ENCODE data around the gene KRTAP20-3. TPM values are rescaled to one million over a fixed set of nuclear protein-coding genes. Genes with fewer than 3 reads are reported as not detected.

Gene KRTAP20-3
- total and polyA plus RNA-seq, 10 of the 15 experiments (the other 5 are each of a cell fraction or from before 2014, with no cell fraction given): not detected

- no peaks in the 10 kb centered on the region for H3K79me2 ChIP-seq (ENCODE audit: control insufficient read depth, insufficient read depth, low read length)
- H2AFZ ChIP-seq (ENCODE audit: control insufficient read depth, low read depth, low read length): no peak overlapping the region
- no peaks in the 10 kb centered on the region for H3K36me3 ChIP-seq (ENCODE audit: control insufficient read depth in 2 of 2, insufficient read depth in 2 of 2, low read length in 1 of 2)
- intact Hi-C loops (cut with micrococcal nuclease; ENCODE audit: unreplicated experiment) (no loop called here), in situ Hi-C loops (cut with MboI) (no loop called here)
- no TSS peak for BruUV-seq (replicated peaks)
- H3K27me3 ChIP-seq (replicated peaks in 1 of 2; ENCODE audit: control insufficient read depth in 2 of 2, insufficient read depth in 2 of 2, low read length in 1 of 2): no peaks in the 10 kb centered on the region
- WGBS (ENCODE audit: insufficient coverage, insufficient replicate concordance, low lambda C conversion rate, missing lambda C conversion rate): 0% methylated on average over 1 of the region's 1 CpG
- ChIA-PET POLR2A (no interaction called here), RAD21 (ENCODE audit: unreplicated experiment) (no interaction called here), CTCF (no interaction called here), SMC1A (ENCODE audit: uncharacterized antibody, unreplicated experiment) (interaction anchor here (1.4 kb wide), 1 partner anchor 141 kb away, joined by 3 read pairs; no protein-coding TSS in a partner anchor)
- H3K9me3 ChIP-seq (replicated peaks; ENCODE audit: control insufficient read depth, insufficient read depth, low read length): no peaks in the 10 kb centered on the region
- no peak overlapping the region for H3K4me3 ChIP-seq
- H3K4me2 ChIP-seq (ENCODE audit: control insufficient read depth, insufficient read depth): no peak overlapping the region
- TF ChIP-seq PKNOX1 (IDR thresholded peaks at IDR 0.05): no peak
- TF ChIP-seq LARP7 (IDR thresholded peaks at IDR 0.05): no peak
- no peak for TF ChIP-seq TCF12 (IDR thresholded peaks at IDR 0.05; ENCODE audit: low read depth, low read length)
- no peak for TF ChIP-seq YY1 (IDR thresholded peaks at IDR 0.05; ENCODE audit: low read depth, low read length)
- no peak for TF ChIP-seq EED (IDR thresholded peaks at IDR 0.05; ENCODE audit: low read depth)
- TF ChIP-seq POU2F2 (IDR thresholded peaks at IDR 0.05; ENCODE audit: borderline replicate concordance, low read depth, low read length): no peak
- TF ChIP-seq POLR2AphosphoS5 (IDR thresholded peaks at IDR 0.05; ENCODE audit: low read length): no peak
- TF ChIP-seq IKZF1 (conservative IDR thresholded peaks at IDR 0.05): no peak
- no peak for TF ChIP-seq KDM1A (IDR thresholded peaks at IDR 0.05; ENCODE audit: borderline replicate concordance)
- TF ChIP-seq RAD51 (IDR thresholded peaks at IDR 0.05): no peak
- no peak for TF ChIP-seq MYB (IDR thresholded peaks at IDR 0.05; ENCODE audit: borderline replicate concordance, low read depth, low read length)
- DNase-seq (ENCODE audit: low read depth, low spot score) (no peak), FAIRE-seq (no peak), ATAC-seq (no peak)
- no peaks in the 10 kb centered on the region for H4K20me1 ChIP-seq (ENCODE audit: control insufficient read depth, insufficient read depth)
- H3K9ac ChIP-seq (ENCODE audit: control insufficient read depth, insufficient read depth, low read length): no peak overlapping the region
- no peaks in the 10 kb centered on the region for H3K4me1 ChIP-seq (ENCODE audit: control insufficient read depth, insufficient read depth, low read length)
- H3K27ac ChIP-seq (ENCODE audit: control insufficient read depth, insufficient read depth): no peak overlapping the region
These were observed 4.3 kb downstream of the KRTAP20-3 start for GRCh38 chr21:30646904-30647414.

All from GM12878 (cell line).